ENCODE results near the gene ZNF792.

DNA sequence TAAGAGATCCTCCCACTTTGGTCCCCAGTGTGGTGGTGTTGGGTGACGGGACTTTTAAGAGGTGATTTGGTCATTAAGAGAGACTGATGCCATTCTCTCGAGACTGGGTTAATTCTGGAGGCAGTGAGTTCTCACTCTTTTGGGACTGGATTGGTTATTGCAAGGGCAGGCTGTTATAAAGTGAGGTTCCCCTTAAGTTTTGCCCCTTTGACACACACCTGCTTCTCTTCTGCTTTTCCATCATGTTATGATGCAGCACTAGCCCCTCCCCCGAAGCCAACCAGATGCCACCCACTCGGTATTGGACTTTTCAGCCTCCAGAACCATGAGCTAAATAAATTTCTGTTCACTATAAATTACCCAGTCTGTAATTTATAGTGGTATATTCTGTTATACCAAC, 19.8 kb upstream of the ZNF792 start:
- TF ChIP-seq CTCF (IDR thresholded peaks at IDR 0.05; ENCODE audit: control extremely low read depth in 1 of 3, insufficient read depth in 1 of 3, low read depth in 1 of 3, low read length in 3 of 3) (no peak), YY1 (IDR thresholded peaks at IDR 0.05; ENCODE audit: low read depth, low read length) (no peak), POLR2A (IDR thresholded peaks at IDR 0.05; ENCODE audit: control extremely low read depth in 1 of 2, low read depth in 2 of 2, low read length in 2 of 2) (no peak), HDAC2 (IDR thresholded peaks at IDR 0.05; ENCODE audit: borderline replicate concordance in 1 of 2, low read depth in 2 of 2, low read length in 2 of 2) (no peak), NRF1 (IDR thresholded peaks at IDR 0.05; ENCODE audit: low read depth, low read length) (no peak), TAF1 (IDR thresholded peaks at IDR 0.05; ENCODE audit: low read depth, low read length) (no peak), ATF2 (IDR thresholded peaks at IDR 0.05; ENCODE audit: low read length) (no peak), KDM1A (IDR thresholded peaks at IDR 0.05; ENCODE audit: borderline replicate concordance, low read length) (no peak), TBP (IDR thresholded peaks at IDR 0.05; ENCODE audit: low read depth, low read length) (no peak), CHD1 (IDR thresholded peaks at IDR 0.05; ENCODE audit: low read depth, low read length) (no peak), CEBPB (IDR thresholded peaks at IDR 0.05; ENCODE audit: low read depth, low read length) (no peak)

Data from H1 (cell line).